Smooth muscle cell (in vitro differentiated cells): ENCODE data around the gene BCL2. TPM values are rescaled to one million over a fixed set of nuclear protein-coding genes. Genes with fewer than 3 reads are reported as not detected.

ENCODE experiments used
- DNase-seq: peaks from one replicate; lab custom pipeline; 2025; ENCODE audit not compliant: unreplicated experiment; lab: John Stamatoyannopoulos, UW
- H2AFZ ChIP-seq: fragments of 200-600 bp; sonication (generic); 2 replicates; pipeline ENCODE4 v1.6.0; 2016; ENCODE audit warnings: antibody characterized with exemption, low read depth, mild to moderate bottlenecking
- H3F3A ChIP-seq: fragments of 200-600 bp; sonication (generic); 2 replicates; pipeline ENCODE4 v1.6.0; 2017; ENCODE audit warnings: antibody characterized with exemption, low read depth
- H3K27ac ChIP-seq: fragments of 200-600 bp; sonication (generic); 2 replicates; pipeline ENCODE4 v1.5.1; 2016; ENCODE audit warnings: low read depth, mild to moderate bottlenecking
- H3K27me3 ChIP-seq: fragments of 200-600 bp; sonication (generic); 2 replicates; pipeline ENCODE4 v1.6.1; 2016; ENCODE audit warnings: low read depth, mild to moderate bottlenecking
- H3K36me3 ChIP-seq: fragments of 200-600 bp; sonication (generic); 2 replicates; pipeline ENCODE4 v1.5.1; 2016; ENCODE audit warnings: low read depth
- H3K4me1 ChIP-seq: fragments of 200-600 bp; sonication (generic); 2 replicates; pipeline ENCODE4 v1.5.1; 2016; ENCODE audit warnings: low read depth
- H3K4me2 ChIP-seq: fragments of 200-600 bp; sonication (generic); 2 replicates; pipeline ENCODE4 v1.6.0; 2016; ENCODE audit warnings: mild to moderate bottlenecking
- H3K4me3 ChIP-seq: fragments of 200-600 bp; sonication (generic); 2 replicates; pipeline ENCODE4 v1.5.1; 2016; ENCODE audit warnings: mild to moderate bottlenecking
- H3K79me2 ChIP-seq: fragments of 200-600 bp; sonication (generic); 2 replicates; pipeline ENCODE4 v1.6.0; 2016; ENCODE audit warnings: low read depth, mild to moderate bottlenecking
- H3K9ac ChIP-seq: fragments of 200-600 bp; sonication (generic); 2 replicates; pipeline ENCODE4 v1.6.0; 2016; ENCODE audit warnings: low read depth
- H3K9me3 ChIP-seq: fragments of 200-600 bp; sonication (generic); replicated peaks from 2 replicates; pipeline ENCODE4 v1.5.1; 2016; ENCODE audit warnings: low read depth
- H4K20me1 ChIP-seq: fragments of 200-600 bp; sonication (generic); 2 replicates; pipeline ENCODE4 v1.6.0; 2016; ENCODE audit warnings: low read depth
- WGBS: methylation state at CpG from one replicate; pipeline ENCODE4 v1.1.7; 2016; ENCODE audit warnings: low lambda C conversion rate; 5-methylcytosine and 5-hydroxymethylcytosine counted together
- polyA plus RNA-seq: library from polyadenylated mRNA; unstranded; fragments of >200 nt; fragmentation: Nextera tagmentation; extraction: Ambion mirVana; gene quantifications from 2 replicates; pipeline ENCODE4 v1.2.1, GENCODE V29; 2016
- total RNA-seq: library from RNA; depleted of rRNA; stranded (reverse); fragments of >200 nt; gene quantifications from 2 replicates; pipeline ENCODE4 v1.2.3, GENCODE V29; 2014
- TF ChIP-seq, protein P1 (sequence below): fragments of 200-600 bp; sonication (generic); IDR thresholded peaks from 2 replicates; pipeline ENCODE4 v1.5.1; 2017; ENCODE audit warnings: borderline replicate concordance, mild to moderate bottlenecking, antibody characterized with exemption; ENCODE audit not compliant: insufficient read depth, poor library complexity, severe bottlenecking

The BCL2 gene
- total and polyA plus RNA-seq, 2 experiments from 2014 or later: 0.85 TPM; not detected in 1

DNA sequence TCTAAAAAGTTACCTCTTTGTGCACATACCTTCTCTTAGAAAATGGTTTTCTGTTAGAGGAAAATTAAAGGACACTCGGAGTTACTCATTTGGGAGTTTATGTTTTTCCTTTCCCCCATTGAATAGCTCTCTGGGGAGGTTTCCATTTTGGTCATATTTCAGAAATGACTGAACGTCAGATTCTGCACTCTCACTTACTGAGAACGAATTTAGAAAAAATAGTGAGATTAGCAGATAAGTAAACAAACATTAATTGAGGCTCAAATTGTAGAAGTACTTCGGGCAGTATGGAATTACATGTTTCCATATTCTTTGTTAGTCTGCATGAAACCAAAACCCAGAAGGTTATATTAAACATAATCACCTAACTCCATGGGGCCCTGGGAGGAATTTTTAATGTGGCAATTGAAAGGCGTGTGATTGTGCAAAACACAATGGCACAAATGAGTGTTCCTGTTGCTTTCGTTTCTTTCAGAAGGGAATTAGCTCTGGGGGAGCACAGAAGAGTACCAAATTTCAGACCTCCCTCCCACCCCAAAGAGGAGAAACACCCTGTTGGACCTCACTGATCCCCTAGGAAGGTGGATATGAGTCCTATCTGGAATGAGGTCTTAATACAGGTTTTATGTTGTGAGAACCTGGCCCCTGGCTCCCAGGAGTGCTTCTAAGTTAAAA lies 212.3 kb downstream of the BCL2 start:
- no peak for DNase-seq
- TF ChIP-seq, protein P1, sequence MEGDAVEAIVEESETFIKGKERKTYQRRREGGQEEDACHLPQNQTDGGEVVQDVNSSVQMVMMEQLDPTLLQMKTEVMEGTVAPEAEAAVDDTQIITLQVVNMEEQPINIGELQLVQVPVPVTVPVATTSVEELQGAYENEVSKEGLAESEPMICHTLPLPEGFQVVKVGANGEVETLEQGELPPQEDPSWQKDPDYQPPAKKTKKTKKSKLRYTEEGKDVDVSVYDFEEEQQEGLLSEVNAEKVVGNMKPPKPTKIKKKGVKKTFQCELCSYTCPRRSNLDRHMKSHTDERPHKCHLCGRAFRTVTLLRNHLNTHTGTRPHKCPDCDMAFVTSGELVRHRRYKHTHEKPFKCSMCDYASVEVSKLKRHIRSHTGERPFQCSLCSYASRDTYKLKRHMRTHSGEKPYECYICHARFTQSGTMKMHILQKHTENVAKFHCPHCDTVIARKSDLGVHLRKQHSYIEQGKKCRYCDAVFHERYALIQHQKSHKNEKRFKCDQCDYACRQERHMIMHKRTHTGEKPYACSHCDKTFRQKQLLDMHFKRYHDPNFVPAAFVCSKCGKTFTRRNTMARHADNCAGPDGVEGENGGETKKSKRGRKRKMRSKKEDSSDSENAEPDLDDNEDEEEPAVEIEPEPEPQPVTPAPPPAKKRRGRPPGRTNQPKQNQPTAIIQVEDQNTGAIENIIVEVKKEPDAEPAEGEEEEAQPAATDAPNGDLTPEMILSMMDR: no peak
- WGBS: 83% methylated on average over 6 of the region's 6 CpGs
- Histone ChIP-seq H3K4me2 (no peak overlapping the region), H3K4me1 (no peaks in the 10 kb centered on the region), H3K36me3 (no peaks in the 10 kb centered on the region), H3K27me3 (no peaks in the 10 kb centered on the region), H3F3A (no peaks in the 10 kb centered on the region), H2AFZ (no peak overlapping the region), H3K4me3 (no peak overlapping the region), H3K9me3 (no peaks in the 10 kb centered on the region), H3K79me2 (no peaks in the 10 kb centered on the region), H4K20me1 (no peaks in the 10 kb centered on the region), H3K27ac (no peak overlapping the region), H3K9ac (no peak overlapping the region)

DNA sequence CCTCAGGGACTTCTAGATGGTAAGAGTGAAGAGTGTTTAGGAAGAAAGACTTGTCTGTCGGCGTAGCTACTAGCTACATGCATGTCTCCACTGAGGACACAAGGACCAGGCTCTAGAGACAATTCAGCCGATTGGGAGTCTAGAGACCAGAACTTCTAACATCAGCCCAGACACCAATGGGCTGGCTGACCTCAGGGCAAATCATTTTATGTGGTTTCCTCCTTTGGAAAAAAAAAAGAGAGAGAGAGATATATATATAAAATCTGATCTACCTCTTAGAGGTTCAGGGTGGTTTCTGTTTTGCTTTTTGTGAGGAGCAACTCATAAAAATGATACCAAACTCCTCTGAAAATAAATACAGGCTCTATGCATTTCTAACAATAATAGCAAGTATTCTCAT lies 212.8 kb downstream of the BCL2 start:
- H3F3A ChIP-seq: no peaks in the 10 kb centered on the region
- no peaks in the 10 kb centered on the region for H3K79me2 ChIP-seq
- H3K4me3 ChIP-seq: no peak overlapping the region
- H4K20me1 ChIP-seq: no peaks in the 10 kb centered on the region
- H3K4me1 ChIP-seq: no peaks in the 10 kb centered on the region
- H3K27ac ChIP-seq: no peak overlapping the region
- H3K9ac ChIP-seq: no peak overlapping the region
- H3K9me3 ChIP-seq: no peaks in the 10 kb centered on the region
- H3K36me3 ChIP-seq: no peaks in the 10 kb centered on the region
- TF ChIP-seq, protein P1: no peak
- no peak overlapping the region for H3K4me2 ChIP-seq
- H2AFZ ChIP-seq: no peak overlapping the region
- DNase-seq: no peak
- 99% methylated on average over 3 of the region's 3 CpGs for WGBS
- no peaks in the 10 kb centered on the region for H3K27me3 ChIP-seq

DNA sequence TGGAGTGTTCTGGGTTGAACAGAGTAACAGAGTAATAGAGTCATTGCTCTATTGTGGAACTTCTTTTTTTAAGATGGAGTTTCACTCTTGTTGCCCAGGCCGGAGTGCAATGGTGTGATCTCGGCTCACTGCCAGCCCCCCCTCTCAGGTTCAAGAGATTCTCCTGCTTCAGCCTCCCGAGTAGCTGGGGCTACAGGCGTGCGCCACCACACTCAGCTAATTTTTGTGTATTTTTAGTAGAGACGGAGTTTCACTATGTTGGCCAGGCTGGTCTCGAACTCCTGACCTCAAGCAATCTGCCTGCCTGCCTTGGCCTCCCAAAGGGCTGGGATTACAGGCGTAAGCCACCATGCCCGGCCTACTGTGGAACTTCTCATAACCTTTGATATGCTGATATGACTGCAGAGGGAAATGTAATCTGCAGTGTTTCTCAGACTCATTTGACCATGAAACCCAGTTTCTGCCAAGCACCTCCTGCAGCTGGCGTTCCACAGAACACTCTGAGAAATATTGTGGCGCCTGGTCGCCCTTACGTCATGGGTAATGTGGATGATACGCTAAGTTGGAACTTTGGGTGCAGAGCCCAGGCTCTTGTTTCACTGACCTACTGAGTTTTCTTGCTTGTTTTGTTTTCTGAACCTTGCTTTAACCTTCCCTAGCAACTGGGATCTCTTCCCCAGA lies 213.8 kb downstream of the BCL2 start:
- TF ChIP-seq, protein P1: no peak
- Histone ChIP-seq H3K4me2 (no peak overlapping the region), H3K4me1 (no peaks in the 10 kb centered on the region), H3K27me3 (no peaks in the 10 kb centered on the region), H3K4me3 (no peak overlapping the region), H3K9me3 (no peaks in the 10 kb centered on the region), H3K27ac (no peak overlapping the region), H4K20me1 (no peaks in the 10 kb centered on the region), H3K9ac (no peak overlapping the region), H2AFZ (no peak overlapping the region), H3K36me3 (no peaks in the 10 kb centered on the region), H3F3A (no peaks in the 10 kb centered on the region), H3K79me2 (no peaks in the 10 kb centered on the region)
- 96% methylated on average over 14 of the region's 14 CpGs for WGBS
- DNase-seq: no peak
